GM20000 (cell line): Measurements from ENCODE around the gene SOX3.

Experiments
- DNase-seq: peaks from one replicate; pipeline ENCODE4 v3.0.0; 2012; ENCODE audit warnings: low spot score
- CTCF ChIP-seq: IDR thresholded peaks from 2 replicates; pipeline ENCODE4 v1.5.1; 2012; ENCODE audit warnings: mild to moderate bottlenecking, control low read depth; ENCODE audit errors: extremely low read depth, missing control alignments

SOX3 gene

GRCh38 chrX:140504371-140505324 is at the start of gene SOX3:
Gene SOX3, minus strand, starts transcription at chrX:140505069. Its CDS starts 9 bp downstream, at chrX:140505060.
- TF ChIP-seq CTCF: no peak
- DNase-seq: no peak

- DNase-seq: no peak
- TF ChIP-seq CTCF: no peak
Measured at GRCh38 chrX:140548985-140549384, 44.1 kb upstream of the SOX3 start.

GRCh38 chrX:140526171-140526570 is 21.3 kb upstream of the SOX3 start:
- no peak for DNase-seq
- no peak for TF ChIP-seq CTCF

GRCh38 chrX:140525448-140525847 is 20.6 kb upstream of the SOX3 start:
- TF ChIP-seq CTCF: no peak
- DNase-seq: no peak

- no peak for DNase-seq
- TF ChIP-seq CTCF: no peak
Measured at GRCh38 chrX:140524556-140524955, 19.7 kb upstream of the SOX3 start.

GRCh38 chrX:140521393-140521792 is 16.5 kb upstream of the SOX3 start:
- no peak for TF ChIP-seq CTCF
- no peak for DNase-seq

GRCh38 chrX:140514554-140514953 is 9.7 kb upstream of the SOX3 start:
- no peak for TF ChIP-seq CTCF
- DNase-seq: no peak
